Embryonic facial prominence (tissue), 1 donor: ENCODE results near the gene UBE2E3.

Experiments
- DNase-seq: peaks from one replicate; pipeline ENCODE4 v3.0.0-alpha.2; 2016; ENCODE audit errors: extremely low spot score

UBE2E3 gene

DNA sequence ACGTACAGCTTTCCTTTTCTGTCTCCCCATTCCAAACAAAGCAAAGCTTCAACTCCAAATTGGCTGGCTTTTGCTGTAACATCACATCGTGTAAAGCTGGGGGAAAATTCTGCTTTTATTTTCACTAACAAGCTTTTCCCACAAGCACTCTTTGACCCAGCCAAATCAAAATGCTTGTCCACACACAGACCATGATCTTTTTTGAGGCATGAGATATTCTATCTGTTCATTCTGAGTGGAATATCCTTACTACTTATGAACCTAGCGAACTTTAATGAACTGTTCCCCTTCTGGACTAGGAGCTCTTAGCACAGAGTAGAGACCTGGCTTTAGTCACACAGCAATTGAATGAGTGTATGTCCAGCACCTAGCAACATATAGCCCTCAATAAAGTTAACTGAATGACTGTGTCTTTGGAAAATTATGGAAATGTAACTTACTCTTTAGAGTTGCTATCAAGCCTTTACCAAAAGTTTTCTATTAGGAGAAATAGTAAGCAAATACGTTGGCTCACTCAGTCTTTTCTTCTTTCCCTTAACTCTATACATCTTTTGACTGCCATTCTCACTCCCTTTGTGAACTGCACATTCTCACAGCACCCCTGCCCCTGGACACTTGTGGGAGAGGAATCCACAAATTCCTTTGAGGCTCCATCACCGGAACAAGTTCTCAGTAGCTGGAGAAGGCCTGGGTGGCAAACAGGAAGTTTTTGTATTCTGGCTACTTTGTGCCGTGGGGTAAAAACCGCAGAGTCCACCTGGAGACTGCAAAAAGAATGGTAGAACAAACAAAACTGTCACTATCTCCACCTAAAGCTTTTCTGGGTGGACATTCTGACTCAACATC is 1.3 kb upstream of the UBE2E3 start:
- no peak for DNase-seq

DNA sequence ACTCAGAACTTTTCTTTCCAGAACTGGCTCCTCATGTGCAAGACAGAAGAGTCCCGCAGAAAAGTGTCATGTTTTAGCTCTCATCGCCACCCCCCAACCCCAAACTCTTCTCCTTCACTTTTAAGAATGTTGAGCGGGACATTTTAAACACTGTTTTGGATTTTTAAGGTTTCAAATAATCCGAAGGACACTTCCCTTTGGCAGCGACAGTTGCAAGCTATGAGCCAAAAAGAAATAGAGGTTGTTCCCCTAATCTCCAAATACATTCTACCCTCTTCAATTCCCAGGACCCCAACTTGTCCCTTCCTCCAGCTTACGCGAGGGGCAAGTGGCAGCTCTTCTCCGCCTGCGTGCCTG is 678 bp upstream of the UBE2E3 start:
- DNase-seq: no peak

DNA sequence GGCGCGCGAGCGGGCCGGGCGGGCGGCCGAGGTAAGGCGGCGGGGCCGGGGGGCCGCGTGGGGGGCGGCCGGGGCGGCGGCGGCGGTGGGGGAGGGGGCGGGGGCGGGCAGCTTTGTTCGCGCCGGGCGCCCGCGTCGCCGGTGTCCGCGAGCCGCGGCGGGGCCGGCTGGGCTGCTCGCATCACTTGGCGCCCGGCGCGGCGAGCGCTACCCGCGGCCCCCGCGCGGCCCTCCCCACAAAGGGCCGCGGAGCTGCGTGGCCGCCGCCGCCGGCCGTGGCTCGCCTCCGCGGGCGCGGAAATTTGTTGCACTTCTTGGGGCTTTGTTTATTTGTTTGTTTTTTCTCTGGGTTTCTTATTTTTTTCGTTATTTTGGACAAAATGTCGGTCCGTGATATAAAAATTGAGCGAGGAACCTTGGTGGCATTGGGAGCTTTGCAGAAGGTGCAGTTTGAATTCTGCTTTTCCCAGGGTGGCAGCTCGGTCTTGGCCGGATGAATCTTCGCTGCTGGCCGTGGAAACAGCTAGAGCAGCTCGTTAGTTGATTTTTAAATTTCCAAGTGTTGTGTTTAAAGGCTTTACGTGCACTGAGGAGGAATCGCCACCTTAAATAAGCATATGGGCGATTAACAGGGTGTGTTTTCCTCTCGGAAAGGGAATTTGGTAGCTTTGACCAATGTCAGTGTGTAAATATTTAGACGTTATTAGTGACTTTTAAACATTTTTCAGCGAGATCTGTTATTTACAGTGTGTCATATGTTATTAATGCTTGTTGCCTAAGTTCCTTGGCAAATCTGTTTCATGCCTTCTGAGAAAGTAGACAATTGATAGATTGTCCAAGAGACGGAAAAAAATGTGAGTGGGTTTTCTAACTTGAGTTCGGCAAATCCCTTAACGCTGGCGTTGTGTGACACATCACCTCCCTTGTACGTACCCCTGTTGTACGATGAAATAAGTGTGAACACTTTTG is 822 bp downstream of the UBE2E3 start:
- no peak for DNase-seq

DNA sequence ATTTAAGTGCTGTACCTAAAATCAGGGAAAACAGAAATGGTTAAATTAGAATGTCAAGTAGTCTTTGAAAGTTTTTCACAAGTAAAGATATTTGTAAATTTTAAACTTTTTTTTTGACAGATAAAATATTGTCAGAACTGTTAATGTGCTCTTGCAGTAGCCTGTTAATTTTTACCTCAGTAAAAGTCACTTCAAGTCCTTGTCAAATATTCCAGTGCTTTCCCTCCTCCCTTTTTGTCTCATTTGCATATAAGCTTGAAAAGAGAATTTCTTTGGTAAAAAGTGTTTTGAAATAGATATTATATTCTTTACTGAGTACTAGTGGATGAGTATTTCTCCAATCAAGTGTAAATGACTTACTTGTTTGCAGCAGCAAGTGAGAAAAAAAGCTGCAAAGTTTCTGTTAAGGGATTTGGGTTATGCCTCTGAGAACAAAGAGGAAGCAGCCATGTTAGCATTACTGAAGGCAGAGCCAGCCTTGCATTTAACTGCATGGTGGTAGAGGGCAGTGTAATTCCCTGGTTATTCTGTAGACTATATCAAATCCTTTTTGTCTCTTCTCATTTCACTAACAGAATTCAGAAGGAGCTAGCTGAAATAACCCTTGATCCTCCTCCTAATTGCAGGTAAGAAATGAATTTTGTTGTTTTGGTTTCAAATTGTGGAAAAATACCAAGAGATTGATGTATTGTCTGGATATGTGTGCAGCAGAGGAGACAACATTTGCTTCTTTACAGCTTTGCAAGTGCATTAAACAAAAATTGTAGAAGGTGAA is 3.2 kb downstream of the UBE2E3 start:
- DNase-seq: no peak

DNA sequence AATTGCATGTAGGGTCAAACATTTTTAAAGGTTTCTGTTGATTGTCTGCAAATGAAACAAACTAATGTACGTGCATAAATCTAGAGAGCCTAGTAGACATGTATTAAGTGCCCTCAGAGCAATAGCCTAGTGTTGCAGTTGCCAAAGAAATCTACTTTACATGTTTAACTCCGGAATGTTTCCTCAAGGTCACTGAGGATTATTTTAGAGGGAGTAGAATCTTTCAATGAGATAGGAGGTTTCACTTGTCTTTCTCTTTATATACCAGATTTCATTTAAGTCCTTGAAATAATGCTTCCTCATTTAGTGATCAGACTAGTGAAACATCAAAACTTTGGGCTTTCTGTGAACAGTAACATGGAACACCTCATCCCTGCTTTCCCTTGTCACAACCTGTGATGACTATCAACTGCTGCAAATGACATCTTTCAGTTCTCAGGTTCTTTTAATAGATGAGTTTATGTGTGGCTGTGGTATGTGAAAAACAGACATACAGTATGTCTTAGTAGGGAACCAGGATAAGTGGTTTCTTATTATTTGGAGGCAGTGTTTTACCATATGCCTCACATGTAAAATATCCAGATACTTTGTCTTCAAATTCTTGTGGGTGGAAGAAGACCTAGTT is 5.5 kb downstream of the UBE2E3 start:
- DNase-seq: no peak

DNA sequence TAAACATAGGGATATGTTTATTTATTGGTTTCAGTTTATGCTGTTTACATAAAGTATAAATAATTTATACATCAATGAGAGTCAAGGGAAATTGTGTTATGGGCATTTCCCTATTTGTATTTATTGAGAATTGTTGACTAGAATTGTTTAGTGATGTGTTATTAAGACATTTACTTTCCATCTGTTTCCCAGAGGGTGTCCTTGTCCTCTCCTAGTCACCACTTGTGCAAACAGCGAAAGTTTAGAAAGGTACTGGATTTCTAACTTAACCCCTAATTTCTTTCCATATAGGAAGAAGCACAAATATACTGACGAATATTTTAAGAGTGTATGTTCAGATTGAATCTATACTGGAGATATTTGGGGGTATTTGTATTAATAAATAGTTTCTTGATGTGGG is 6.7 kb downstream of the UBE2E3 start:
- DNase-seq: no peak

DNA sequence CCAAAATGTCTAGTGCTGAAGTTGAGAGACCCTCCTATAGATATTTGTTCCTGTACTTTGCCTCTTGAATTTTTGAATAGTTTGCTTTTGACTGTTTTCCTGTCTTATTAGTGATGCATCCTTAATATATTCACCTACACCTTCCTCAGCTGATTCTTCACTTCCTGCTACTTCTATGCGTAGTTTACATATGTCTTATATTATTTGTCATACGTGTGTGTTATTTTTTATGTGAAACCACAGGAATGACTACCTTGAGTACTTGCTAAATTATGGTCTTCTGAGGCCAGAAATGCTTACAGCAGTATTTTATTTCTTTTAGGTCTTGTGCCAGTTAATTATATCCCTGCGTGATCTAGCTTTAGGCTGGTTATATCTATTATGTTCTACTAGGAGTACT is 9.9 kb downstream of the UBE2E3 start:
- no peak for DNase-seq

DNA sequence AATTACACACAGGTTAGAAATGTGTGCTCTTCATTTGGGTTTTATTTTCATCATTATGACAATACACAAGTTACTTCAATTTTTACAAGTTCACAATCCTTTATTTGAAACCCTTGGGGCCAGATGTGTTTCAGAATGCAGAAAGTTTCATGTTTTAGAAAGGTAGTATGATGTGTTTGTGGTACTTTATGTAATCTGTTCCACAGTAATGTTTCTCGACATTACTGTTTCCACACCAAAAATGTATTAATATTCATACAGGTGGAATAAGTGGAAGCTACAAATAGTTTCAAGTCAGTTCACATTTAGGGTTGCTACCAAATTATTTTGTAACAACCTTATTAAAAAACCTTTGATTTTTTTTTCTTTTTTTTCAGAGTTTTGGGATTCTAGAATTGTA is 10.4 kb downstream of the UBE2E3 start:
- DNase-seq: no peak

DNA sequence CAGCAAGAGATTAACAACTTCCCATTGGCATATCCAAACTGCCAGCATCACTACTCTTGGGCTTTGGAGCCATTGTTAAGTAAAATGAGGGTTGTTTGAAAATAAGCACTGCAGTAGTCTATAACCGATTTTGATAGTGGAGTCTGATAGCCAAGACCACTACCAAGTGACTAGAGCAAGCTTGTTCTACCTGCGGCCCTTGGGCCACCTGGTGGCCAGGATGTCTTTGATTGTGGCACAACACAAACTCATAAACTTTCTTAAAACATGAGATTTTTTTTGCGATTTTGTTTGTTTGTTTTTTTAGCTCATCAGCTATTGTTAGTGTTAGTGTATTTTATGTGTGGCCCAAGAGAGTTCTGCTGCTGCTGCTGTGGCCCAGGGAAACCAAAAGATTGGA is 11.0 kb downstream of the UBE2E3 start:
- DNase-seq: no peak

DNA sequence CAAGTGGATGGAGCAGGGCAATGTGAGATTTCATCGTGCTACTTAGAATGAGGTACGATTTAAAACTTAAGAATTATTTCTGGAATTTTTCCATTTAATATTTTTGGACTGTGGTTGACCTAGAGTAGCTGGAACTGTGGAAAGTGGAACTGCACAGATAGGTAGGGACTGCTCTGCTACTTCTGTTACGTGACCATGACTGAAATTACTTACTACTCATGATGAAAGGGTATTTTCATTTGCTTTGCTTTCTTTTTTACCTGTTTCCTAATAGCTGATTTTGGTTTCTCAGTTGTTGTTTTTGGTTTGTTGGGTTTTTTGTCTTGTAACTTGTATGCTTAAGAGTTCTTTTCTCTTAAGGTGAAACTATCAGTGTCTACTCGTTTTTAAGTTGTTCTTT is 11.4 kb downstream of the UBE2E3 start:
- no peak for DNase-seq

DNA sequence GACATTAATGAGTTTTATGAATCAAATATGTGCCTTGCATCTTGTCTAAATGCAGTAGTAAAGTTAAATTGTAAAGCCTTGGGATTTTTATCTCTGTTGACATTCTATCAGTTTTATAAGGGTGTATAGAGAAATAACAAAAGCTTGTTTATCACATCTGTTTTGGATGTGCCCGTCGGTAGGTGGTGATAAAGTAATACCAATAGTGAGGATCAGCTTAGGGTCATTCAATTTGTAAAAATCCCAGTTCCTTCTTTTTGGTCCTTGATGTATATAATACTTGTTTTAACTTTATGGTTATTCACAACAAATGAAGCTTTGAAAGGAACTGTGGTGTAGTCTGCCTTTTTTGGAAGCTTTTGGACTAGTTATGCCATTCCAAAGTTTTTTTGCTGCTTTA is 12.6 kb downstream of the UBE2E3 start:
- DNase-seq: no peak

DNA sequence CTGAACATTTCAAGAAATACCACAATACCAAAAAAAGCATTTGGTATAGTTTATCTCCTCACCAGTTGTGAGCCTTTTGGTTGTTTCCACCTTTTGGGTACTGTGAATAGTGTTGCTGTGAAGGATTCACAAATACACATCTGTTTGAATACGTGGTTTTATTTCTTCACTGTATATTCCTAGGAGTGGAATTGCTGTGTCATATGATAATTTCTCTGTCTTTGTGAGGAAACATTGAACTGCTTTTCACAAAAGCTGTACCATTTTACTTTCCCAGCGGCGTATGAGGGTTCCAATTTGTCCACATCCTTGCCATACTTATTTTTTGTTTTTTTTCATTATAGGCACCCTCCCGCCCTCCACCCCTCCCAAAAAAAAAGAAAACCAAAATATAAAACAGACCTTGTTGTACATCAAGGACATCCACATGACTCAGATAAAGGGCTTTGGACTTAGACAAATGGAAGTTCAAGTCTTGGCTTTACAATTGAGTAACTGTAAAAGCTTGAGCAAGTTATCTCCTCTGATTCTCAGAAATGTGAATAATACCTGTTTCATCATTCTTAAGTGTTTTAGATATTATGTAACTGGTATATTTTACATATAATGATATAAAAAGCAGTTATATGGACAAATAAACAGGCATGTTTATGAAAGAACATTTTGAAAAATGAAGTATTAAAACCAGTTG is 19.0 kb downstream of the UBE2E3 start:
- no peak for DNase-seq

DNA sequence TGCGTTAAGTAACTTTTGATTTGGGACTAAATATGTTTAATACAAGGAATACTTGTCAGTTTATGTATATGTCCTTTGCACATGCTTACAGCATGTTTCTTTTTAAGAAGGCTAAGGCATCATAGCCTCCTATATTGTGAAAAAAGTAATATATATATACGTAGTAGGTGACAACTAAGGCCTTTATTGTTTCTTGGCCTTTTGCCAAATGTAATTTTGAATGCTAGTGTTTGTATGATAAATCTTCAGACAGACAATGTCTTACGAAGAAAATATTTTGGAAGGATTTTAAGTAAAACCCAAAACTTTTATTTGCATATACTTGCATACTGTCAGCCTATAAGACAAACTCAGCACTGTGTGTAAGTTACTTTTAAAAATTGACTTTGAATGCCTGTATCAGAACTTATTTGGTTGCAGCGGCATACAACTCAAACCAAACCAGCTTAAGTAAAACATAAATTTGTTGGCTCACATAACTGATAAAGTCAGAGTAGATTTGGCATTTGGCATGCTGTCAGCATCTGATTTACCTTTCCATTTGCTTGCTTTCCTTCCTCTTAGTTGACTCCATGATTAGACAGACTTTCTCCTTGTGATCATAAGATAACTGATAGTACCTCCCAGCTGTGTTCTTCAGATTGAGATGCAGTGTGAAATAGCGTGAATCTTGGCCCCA is 24.4 kb downstream of the UBE2E3 start:
- no peak for DNase-seq

DNA sequence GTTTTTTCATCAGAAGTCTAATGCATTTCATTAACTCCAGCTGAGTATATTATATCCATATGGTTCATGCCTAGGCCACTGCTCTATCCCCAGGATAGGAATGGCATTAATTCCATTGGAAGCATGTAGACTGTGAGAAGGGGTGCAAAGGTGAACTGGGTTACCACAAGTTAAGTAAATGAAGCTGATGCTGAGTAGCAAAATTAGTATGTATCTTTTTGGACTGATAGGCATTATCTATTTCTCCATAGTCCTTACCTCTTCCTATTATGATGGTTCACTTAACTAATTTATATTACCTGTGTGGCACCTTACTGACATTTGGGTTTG is 24.9 kb downstream of the UBE2E3 start:
- DNase-seq: no peak

DNA sequence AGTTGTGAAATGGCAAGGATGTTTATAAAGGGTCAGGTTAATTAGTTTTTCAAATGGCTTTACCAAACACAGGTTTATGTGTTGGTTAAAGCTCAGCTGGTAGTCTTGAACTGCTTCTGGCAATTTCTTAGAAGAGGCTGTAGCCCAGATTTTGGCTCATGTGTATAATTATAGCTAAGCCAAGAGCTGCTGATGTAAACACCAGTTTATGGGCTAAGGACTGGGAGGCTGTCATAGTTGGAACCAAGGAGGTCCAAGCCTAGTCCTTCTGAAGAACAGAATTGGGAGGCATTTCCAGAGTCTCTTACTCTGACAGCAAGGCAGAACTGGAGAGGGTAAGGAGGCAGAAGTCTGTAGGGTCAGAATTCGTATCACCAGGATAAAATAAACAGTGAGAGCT is 25.4 kb downstream of the UBE2E3 start:
- no peak for DNase-seq

DNA sequence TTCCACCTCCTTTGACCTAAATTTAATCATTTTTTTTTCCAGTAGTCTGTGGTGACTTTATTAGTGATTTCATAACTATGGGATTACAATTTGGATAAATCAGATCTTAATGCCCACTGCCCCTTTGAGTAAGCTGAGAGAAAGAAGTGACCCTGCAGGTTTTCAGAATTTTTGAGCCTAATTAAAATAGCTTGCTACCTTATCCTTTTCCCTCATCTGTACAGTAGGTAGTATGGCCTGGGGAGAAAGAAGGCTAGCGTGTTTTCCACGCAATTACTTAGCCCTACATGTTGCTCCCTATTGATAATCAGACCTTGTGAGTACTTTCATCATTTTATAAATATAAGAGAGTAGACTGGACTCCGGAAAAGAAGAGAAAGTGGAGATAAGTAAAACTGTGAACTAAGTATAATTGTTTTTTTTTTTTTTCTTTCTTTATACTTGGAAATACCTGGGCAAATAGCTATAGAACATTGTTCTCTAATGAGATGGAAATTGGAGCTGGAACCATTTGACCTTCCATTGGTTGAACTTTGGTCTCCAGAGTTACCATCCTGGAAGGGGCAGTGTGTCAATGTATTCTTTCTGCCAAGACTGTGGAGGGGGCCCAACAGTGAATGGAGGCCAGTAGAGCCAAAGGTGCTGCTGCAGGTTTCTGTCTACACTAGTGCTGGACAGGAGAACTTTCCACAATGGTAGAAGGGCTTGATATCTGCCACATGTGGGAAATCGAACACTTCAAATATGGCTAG is 26.9 kb downstream of the UBE2E3 start:
- no peak for DNase-seq

DNA sequence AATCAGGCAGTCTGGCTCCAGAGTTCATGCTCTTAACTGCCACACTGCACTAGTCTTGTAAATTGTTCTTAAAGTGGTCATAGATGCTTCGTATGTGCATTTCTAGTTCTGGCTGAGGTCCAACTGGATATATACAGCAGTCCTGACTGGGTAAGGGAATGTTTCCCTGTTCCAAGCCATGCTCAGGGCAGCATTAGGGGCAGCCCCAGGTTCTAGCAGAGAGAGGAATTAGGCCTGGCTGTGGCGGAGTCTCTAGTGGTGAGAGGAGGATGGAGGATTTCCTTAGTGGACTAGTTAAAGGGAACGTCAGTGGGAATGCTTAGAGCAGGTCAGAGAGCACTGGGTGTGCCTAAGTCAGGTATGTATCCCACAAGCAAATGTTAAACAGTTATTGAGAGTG is 28.0 kb downstream of the UBE2E3 start:
- DNase-seq: no peak

DNA sequence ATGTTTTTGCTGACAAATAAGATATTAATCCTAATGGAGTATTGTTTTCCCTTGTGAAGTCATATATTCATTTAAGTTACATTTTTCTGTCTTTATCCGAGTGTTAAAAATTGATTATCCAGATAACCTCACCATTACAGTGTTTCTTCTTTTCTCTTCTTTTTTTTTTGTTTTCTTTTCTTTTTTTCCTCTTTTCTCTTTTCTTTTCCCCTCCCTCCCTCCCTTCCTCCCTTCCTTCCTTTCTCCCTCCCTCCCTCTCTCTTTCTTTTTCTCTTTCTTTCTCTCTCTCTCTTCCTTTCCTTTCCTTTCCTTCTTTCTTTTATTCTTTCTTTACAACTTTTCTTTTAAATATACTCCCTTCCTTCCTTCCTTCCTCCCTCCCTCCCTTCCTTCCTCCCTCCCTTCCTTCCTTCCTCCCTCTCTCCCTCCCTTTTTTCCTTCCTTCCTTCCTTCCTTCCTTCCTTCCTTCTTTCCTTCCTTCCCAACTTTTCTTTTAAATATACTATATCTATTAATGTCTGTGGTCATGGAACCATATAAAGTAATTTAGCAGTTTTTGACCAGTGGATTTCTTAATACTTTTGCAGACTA is 40.9 kb downstream of the UBE2E3 start:
- DNase-seq: no peak

DNA sequence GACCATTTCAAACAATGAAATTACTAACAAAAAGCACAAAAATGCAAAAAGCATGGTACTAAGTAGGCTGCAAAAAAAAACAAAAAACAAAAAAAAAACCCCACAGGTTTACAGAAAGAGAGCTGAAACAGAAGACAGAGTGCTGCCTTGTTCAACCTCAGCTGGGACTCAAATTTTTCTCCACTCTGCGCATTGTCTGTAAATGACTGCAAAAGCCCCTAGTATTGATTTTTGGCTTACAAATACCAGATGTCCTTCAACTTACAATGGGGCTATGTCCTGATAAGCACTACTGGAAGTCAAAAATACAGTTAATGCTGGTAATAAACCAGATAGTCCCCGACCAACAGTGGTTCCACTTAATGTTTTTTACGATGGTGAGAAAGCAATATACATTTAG is 42.2 kb downstream of the UBE2E3 start:
- DNase-seq: no peak

DNA sequence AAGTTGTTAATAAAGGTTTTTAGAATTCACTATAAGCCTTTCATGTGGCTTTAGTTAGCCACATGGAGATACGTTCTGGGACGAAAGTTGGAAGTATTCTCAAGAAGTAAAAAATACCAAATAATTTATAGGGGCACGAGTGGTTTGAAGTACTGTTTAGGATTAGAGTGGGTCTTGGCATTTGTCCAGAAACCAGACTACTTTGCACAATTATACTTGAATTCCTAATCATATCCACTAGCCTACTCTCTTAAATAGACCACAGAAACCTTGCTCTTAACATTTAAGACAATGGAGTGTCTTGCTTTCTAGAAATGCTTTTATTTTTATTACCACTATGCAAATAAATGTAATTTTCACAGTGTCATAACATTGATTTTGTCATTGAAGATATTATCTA is 44.6 kb downstream of the UBE2E3 start:
- no peak for DNase-seq
